GM23338 (cell line): ENCODE measurements around the gene ACVRL1.

Experiments
- CTCF ChIP-seq, 2 experiments: fragments of 200-600 bp in 1 of 2; sonication (generic) in 1 of 2; conservative IDR thresholded peaks; 2 replicates each; pipeline versions ENCODE4 v1.5.1 to v1.6.1; 2016 to 2017; ENCODE audit warnings: antibody characterized with exemption in 2 of 2, low read depth in 2 of 2, mild to moderate bottlenecking in 2 of 2, moderate library complexity in 1 of 2
- EZH2 ChIP-seq: fragments of 200-600 bp; sonication (generic); IDR thresholded peaks from one replicate; pipeline ENCODE4 v1.8.0; 2017; ENCODE audit warnings: antibody characterized with exemption, mild to moderate bottlenecking, low read depth; ENCODE audit not compliant: unreplicated experiment
- NANOG ChIP-seq: IDR thresholded peaks from 2 replicates; pipeline ENCODE4 v1.6.1; 2016; ENCODE audit warnings: antibody characterized with exemption, borderline replicate concordance
- POLR2AphosphoS5 ChIP-seq: IDR thresholded peaks from 2 replicates; pipeline ENCODE4 v1.6.1; 2016; ENCODE audit warnings: antibody characterized with exemption, low read depth
- REST ChIP-seq: IDR thresholded peaks from one replicate; pipeline ENCODE4 v1.6.1; 2018; ENCODE audit warnings: antibody characterized with exemption; ENCODE audit not compliant: unreplicated experiment

GRCh38 chr12:51972849-51973273 lies 65.6 kb downstream of the ACVRL1 start:
- TF ChIP-seq CTCF (conservative IDR thresholded peaks at IDR 0.05; ENCODE audit: low read depth in 2 of 2) (no peak), NANOG (no peak), REST (no peak), POLR2AphosphoS5 (no peak), EZH2 (no peak)
